GM18508 (cell line): ENCODE results near the gene ROPN1.

Experiments
- ATAC-seq: cut with Tn5 transposase; IDR thresholded peaks from one replicate; pipeline ENCODE4 v1.9.1; 2021; ENCODE audit warnings: moderate number of reproducible peaks; ENCODE audit not compliant: insufficient read depth, unreplicated experiment

ROPN1 gene

GRCh38 chr3:123951522-123952447 lies 40.1 kb downstream of the ROPN1 start:
- ATAC-seq: no peak

DNA sequence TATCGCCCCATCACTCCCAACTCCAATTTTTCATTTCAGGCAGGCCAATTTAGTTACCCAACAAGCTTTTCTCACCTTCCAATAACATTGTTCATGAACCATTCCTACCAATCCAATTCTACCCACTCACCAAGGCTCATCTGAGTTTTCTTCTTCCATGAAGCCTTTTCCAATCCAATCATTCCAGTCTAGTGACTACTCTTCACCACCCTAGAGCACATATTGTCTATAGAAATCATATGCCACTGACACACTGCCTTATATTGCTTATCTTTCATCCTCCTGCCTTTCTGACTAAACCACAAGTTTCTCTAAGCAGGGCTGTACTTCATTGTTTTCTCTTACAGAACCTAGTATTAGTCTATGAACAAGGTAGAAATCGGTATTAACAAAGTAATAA lies 42.3 kb downstream of the ROPN1 start:
- no peak for ATAC-seq

- no peak for ATAC-seq
Observed at GRCh38 chr3:123948449-123948848, 43.5 kb downstream of the ROPN1 start.

DNA sequence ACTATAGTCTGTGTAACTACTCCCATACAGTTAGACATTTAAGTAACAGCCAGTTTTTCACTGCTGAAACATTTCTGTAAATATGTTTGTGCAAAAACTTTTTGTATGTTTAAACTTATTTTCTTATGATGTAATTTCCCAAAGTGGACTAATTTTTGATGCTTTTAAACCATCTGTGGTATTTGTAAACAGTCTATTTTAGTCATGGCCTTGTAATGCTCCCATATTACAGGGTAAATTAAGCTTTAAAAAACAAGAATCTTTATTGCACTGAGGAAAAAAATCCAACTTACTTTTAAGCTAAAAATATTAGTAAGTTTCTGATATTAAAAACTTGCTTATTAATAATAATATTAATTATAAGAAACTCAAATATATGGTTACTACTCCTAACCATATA lies 44.4 kb downstream of the ROPN1 start:
- no peak for ATAC-seq

GRCh38 chr3:123941542-123941941 lies 50.4 kb downstream of the ROPN1 start:
- ATAC-seq: no peak

DNA sequence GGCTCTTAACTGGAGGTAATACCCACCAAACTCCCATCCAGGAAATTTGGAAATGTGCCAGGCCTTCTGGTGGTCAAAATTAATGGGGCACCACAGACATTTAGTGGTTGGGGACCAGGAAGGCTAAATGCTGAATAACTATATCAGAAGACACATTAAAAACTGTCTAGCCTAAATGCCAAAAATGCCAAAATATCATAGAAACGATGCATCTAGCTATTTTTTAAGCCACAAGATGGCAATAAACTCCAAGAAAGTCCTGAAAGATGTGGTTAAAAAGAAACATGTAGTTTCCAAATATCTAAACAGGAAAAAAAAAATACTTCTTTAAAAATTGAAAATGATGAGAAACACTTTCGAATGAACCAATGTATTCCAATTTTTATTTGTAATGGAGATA lies 50.8 kb downstream of the ROPN1 start:
- ATAC-seq: no peak

DNA sequence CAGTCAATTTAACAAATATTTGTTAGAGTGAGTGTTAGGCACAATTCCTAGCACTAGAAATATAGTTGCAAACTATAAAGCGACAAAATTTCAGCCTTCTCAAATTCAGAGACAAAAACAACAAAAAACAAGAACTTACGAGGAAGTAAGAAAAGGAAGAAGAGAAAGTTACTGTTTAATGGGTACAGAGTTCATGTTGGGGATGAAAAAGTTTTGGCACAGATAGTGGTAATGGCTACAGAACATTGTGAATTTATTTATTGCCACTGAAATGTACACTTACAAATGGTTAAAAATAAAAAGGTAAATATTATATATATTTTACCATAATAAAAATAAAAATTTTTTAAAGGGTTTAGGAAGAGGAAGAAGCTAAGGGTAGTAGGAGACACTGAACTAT lies 52.2 kb downstream of the ROPN1 start:
- no peak for ATAC-seq

DNA sequence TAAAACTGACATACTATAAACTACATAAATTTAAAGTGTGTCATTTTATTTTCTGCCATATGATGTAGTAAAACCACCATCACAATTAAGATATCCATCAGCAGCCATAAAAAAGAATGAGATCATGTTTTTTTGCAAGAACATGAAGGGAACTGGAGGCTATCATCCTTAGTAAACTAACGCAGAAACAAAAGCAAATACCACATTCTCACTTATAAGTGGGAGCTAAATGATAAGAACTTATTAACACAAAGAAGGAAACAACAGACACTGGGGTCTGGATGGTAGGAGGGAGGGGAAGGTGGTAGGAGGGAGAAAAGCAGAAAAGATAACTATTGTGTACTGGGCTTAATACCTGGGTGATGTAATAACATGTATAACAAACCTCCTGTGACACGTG lies 55.5 kb downstream of the ROPN1 start:
- ATAC-seq: no peak

DNA sequence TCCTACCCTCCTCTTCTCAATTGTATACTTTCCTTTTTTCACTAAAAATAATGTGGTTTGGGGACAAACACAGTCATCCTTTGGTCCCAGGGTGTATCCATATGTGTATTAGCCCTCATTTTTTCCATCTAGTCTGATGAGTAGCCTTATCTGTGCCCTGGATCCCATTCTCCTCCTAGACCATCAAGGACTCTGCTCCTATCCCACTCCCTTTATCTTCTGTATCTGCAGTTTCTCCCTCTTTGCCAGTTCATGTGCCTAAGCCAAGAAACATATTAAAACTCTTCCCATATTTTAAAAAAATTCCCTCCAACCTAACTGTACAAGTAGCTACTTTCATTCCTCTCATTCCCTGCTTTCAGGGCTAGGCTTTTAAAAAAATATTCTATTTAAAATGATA lies 56.1 kb downstream of the ROPN1 start:
- ATAC-seq: no peak

DNA sequence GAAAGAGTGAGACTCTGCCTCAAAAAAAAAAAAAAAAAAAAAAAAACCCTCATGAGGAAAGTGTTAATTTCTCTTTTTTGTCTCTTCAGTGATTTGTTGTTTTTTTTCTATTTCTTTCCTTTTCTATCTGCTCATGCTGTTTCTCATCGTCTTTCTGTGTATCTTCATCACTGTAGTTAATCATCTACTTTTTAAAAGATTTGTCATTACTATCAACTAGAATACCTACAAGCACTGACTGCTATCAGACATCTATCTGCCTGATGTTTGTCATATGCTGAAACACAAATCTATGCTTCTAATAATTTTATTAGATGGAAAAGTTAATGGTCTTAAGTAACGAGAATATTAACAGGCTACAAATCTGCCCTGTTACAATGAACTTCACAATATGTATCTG lies 57.7 kb downstream of the ROPN1 start:
- ATAC-seq: no peak

DNA sequence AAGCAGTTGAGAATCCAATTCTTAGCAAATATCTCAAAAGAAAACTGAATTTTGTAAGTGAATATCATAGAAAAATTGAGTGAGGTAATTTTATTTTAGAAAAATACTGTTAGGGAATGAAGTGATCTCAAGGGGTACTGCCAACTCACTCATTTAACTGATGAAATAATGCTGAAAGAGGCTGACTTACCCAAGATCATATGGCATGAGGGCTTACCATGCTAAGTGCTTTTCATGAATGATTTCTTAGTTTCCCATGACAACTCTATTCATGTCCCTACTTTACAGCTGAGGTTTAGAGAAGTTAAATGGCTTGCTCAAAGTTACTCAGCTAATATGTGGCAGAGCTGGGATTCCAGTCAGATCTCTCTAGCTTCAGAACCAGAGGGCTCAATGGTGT lies 61.5 kb downstream of the ROPN1 start:
- no peak for ATAC-seq

GRCh38 chr3:123929325-123929724 lies 62.6 kb downstream of the ROPN1 start:
- ATAC-seq: no peak

DNA sequence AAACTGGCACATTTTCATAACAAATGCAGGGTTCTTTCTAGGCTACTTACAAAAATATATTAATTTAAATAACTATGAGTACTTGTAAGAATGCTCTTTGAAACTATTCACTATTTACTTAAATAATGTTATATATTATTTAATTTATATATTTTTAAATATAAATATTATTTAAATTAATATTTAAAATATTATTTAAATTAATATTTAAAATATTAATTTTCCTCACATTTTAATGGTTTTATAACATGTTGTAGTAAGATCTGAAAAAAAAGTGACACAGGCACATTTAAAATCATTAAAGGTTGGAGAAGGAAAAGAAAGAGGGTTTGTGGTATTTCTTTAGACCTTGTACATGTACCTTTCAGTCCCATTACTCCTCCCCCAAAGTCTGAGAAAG lies 65.5 kb downstream of the ROPN1 start:
- no peak for ATAC-seq

GRCh38 chr3:123920868-123921267 lies 71.1 kb downstream of the ROPN1 start:
- ATAC-seq: no peak

DNA sequence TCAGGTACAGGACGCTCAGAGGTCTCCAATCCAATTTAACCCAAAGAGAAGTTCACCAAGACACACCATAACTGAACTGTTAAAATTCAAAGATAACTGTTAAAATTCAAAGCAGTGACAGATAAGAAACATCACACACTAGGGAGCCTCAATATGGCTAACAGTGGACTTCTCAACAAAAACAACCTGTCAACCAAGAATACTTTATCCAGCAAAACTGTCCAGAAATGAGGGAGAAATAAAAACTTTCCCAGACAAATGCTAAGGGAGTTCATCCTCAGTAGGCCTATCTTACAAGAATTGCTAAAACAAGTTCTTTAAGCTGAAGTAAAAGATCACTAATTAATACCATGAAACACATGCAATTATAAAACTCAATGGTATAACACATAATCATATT lies 71.5 kb downstream of the ROPN1 start:
- no peak for ATAC-seq

- ATAC-seq: no peak
Observed at GRCh38 chr3:123919353-123919752, 72.6 kb downstream of the ROPN1 start.
